ENCODE measurements around the gene HMGCR.

DNA sequence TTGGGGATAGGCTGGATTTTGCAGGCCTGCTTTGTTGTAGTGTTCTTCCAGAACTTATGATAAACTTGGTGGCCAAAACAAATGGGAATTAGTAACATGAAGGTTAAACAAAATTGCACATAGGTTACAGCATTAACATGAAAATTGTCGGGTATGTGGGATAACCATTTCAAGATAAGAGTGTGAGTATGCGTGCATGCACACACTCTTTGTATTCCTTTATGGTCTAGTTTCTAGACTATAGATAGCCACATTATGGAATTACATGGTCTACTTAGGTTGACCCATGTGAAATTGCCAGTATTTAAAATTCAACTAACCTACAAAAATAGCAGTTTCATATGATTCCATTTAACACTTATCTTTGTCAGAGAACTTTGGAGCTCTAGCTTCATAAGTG is 1.4 kb downstream of the HMGCR start:
- TF ChIP-seq, protein P1, sequence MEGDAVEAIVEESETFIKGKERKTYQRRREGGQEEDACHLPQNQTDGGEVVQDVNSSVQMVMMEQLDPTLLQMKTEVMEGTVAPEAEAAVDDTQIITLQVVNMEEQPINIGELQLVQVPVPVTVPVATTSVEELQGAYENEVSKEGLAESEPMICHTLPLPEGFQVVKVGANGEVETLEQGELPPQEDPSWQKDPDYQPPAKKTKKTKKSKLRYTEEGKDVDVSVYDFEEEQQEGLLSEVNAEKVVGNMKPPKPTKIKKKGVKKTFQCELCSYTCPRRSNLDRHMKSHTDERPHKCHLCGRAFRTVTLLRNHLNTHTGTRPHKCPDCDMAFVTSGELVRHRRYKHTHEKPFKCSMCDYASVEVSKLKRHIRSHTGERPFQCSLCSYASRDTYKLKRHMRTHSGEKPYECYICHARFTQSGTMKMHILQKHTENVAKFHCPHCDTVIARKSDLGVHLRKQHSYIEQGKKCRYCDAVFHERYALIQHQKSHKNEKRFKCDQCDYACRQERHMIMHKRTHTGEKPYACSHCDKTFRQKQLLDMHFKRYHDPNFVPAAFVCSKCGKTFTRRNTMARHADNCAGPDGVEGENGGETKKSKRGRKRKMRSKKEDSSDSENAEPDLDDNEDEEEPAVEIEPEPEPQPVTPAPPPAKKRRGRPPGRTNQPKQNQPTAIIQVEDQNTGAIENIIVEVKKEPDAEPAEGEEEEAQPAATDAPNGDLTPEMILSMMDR (conservative IDR thresholded peaks at IDR 0.05; ENCODE audit: low read length) = no peak
- no peak for TF ChIP-seq EZH2phosphoT487 (IDR thresholded peaks at IDR 0.05; ENCODE audit: borderline replicate concordance)

Data from Loucy (cell line).